Measurements from ENCODE around the gene EML6.

The EML6 gene

DNA sequence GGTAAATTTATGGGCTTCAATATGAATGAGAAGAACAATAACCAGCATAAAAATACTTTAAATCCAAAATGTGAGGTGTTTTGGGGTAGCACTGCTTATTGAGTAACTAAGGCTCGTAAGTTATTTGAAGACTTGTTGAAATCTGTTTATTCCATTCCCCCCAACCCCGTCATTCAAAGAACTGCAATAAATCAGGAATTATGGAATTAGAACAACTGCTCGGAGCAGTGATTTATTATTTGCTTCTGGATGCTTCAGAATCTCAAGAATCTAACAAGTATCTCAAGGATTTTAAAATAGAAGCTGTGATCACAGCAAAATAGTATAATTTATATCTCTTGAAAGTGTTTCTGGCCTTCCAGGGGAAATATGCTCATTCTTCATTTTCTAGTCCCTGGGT is 86.8 kb downstream of the EML6 start:
- Histone ChIP-seq H3K27me3 (ENCODE audit: low read depth, low read length) (peaks cover 5% of the 10 kb centered on the region), H3K27ac (ENCODE audit: low read length) (no peak overlapping the region), H3K36me3 (replicated peaks; ENCODE audit: low read depth, low read length) (no peaks in the 10 kb centered on the region), H3K4me1 (ENCODE audit: low read length) (no peaks in the 10 kb centered on the region), H3K79me2 (ENCODE audit: low read length) (no peaks in the 10 kb centered on the region), H3K4me2 (ENCODE audit: low read length) (no peak overlapping the region), H4K20me1 (ENCODE audit: insufficient read depth, low read length) (no peaks in the 10 kb centered on the region), H3K9me3 (ENCODE audit: insufficient read depth, low read length) (no peaks in the 10 kb centered on the region), H3K4me3 (ENCODE audit: low read length) (no peak overlapping the region), H3K9ac (ENCODE audit: low read length) (no peak overlapping the region), H2AFZ (ENCODE audit: low read depth, low read length) (no peak overlapping the region)
- TF ChIP-seq, protein P1, sequence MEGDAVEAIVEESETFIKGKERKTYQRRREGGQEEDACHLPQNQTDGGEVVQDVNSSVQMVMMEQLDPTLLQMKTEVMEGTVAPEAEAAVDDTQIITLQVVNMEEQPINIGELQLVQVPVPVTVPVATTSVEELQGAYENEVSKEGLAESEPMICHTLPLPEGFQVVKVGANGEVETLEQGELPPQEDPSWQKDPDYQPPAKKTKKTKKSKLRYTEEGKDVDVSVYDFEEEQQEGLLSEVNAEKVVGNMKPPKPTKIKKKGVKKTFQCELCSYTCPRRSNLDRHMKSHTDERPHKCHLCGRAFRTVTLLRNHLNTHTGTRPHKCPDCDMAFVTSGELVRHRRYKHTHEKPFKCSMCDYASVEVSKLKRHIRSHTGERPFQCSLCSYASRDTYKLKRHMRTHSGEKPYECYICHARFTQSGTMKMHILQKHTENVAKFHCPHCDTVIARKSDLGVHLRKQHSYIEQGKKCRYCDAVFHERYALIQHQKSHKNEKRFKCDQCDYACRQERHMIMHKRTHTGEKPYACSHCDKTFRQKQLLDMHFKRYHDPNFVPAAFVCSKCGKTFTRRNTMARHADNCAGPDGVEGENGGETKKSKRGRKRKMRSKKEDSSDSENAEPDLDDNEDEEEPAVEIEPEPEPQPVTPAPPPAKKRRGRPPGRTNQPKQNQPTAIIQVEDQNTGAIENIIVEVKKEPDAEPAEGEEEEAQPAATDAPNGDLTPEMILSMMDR (IDR thresholded peaks at IDR 0.05; ENCODE audit: low read depth, low read length), result no peak
- no peak for TF ChIP-seq EZH2phosphoT487 (IDR thresholded peaks at IDR 0.05; ENCODE audit: low read depth)

DNA sequence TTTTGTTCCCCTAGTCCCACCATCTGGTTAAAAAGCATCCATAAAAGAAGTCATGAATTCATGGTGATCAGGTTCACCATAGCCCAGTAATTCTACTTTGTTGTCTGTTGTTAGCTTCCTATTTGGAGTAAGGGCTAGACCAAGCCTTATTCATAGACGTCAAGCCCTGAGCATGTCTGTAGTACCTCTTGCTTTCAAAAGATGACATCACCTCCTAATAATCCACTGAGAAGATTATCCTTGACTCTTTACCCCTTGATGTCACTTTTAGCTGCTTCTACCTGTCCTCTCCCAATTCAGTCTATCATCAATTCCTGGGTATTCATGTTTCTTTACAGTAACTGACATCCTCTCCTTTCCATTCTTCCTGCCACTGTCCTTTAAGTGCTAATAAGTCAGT is 90.1 kb downstream of the EML6 start:
- Histone ChIP-seq H4K20me1 (ENCODE audit: insufficient read depth, low read length) (no peaks in the 10 kb centered on the region), H2AFZ (ENCODE audit: low read depth, low read length) (no peak overlapping the region), H3K4me2 (ENCODE audit: low read length) (no peak overlapping the region), H3K9ac (ENCODE audit: low read length) (no peak overlapping the region), H3K27ac (ENCODE audit: low read length) (no peak overlapping the region), H3K27me3 (ENCODE audit: low read depth, low read length) (peaks cover 5% of the 10 kb centered on the region), H3K9me3 (ENCODE audit: insufficient read depth, low read length) (no peaks in the 10 kb centered on the region), H3K4me1 (ENCODE audit: low read length) (no peaks in the 10 kb centered on the region), H3K4me3 (ENCODE audit: low read length) (no peak overlapping the region), H3K79me2 (ENCODE audit: low read length) (no peaks in the 10 kb centered on the region), H3K36me3 (replicated peaks; ENCODE audit: low read depth, low read length) (no peaks in the 10 kb centered on the region)
- TF ChIP-seq, protein P1 (IDR thresholded peaks at IDR 0.05; ENCODE audit: low read depth, low read length), result no peak
- TF ChIP-seq EZH2phosphoT487 (IDR thresholded peaks at IDR 0.05; ENCODE audit: low read depth), result no peak

DNA sequence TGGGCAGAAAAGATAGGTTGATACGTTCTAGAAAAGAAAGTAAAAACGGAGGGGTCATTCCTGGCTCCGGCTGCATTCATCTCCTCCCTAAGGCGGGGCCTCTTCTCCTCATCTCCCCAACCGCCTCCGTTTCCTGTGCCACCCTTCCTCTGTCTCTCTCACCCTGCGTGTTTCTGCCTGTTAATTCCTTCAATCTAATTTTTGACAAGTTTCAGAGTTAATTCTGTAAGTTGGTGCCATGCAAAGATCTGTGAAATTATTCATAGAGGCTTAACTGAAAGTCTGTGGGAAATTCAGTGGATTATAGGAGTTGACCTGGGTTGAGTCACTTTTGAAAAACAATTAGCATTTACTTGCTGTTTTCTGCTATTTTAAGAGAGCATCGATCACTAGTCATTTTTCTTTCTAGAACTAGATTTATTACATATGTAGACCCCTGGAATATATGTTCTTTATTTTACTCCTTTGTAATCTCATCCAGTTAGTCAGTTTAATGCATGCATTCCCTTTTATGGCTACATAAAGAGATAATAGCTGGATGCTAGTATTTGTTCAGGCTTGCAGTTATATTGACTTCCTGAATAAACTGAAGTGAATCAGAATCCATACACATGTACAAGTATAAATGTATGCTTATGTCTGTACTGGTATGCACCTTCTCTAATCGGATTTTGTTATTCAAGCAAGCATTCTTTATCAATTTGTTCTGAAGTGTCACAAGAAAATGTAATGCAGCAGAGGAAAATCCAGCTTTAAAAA is 91.1 kb downstream of the EML6 start:
- Histone ChIP-seq H4K20me1 (ENCODE audit: insufficient read depth, low read length) (no peaks in the 10 kb centered on the region), H3K36me3 (replicated peaks; ENCODE audit: low read depth, low read length) (no peaks in the 10 kb centered on the region), H3K4me1 (ENCODE audit: low read length) (no peaks in the 10 kb centered on the region), H3K27ac (ENCODE audit: low read length) (no peak overlapping the region), H3K4me2 (ENCODE audit: low read length) (no peak overlapping the region), H3K4me3 (ENCODE audit: low read length) (no peak overlapping the region), H3K79me2 (ENCODE audit: low read length) (no peaks in the 10 kb centered on the region), H2AFZ (ENCODE audit: low read depth, low read length) (no peak overlapping the region), H3K9ac (ENCODE audit: low read length) (no peak overlapping the region), H3K9me3 (ENCODE audit: insufficient read depth, low read length) (no peaks in the 10 kb centered on the region), H3K27me3 (ENCODE audit: low read depth, low read length) (no peaks in the 10 kb centered on the region; the same call in 1 of the 2 replicates)
- no peak for TF ChIP-seq EZH2phosphoT487 (IDR thresholded peaks at IDR 0.05; ENCODE audit: low read depth)
- TF ChIP-seq, protein P1 (IDR thresholded peaks at IDR 0.05; ENCODE audit: low read depth, low read length), result no peak

DNA sequence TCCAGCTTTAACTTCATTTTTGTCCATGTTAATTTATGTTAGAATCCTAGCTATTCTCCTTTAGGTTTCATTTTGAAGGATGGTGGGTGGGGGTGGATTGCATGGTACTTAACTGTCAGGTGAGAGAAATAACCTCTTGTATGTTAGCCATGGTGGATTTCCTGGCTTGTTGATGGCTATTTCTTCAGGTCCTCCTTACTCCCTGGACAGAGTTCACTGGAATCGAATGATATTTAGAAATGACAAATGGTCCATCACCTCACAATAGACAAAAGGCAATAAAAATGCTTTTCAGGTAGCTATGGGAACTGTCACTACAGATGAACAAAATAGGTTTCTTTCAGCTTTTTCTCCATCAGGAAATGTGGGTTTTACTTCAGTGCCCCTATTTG is 91.7 kb downstream of the EML6 start:
- no peak overlapping the region for H3K9ac ChIP-seq (ENCODE audit: low read length)
- no peak overlapping the region for H3K4me3 ChIP-seq (ENCODE audit: low read length)
- H3K4me1 ChIP-seq (ENCODE audit: low read length), result no peaks in the 10 kb centered on the region
- no peak overlapping the region for H3K27ac ChIP-seq (ENCODE audit: low read length)
- TF ChIP-seq EZH2phosphoT487 (IDR thresholded peaks at IDR 0.05; ENCODE audit: low read depth), result no peak
- TF ChIP-seq, protein P1 (IDR thresholded peaks at IDR 0.05; ENCODE audit: low read depth, low read length), result no peak
- no peaks in the 10 kb centered on the region for H3K79me2 ChIP-seq (ENCODE audit: low read length)
- H3K27me3 ChIP-seq (ENCODE audit: low read depth, low read length), result no peaks in the 10 kb centered on the region; the same call in 1 of the 2 replicates
- no peaks in the 10 kb centered on the region for H3K36me3 ChIP-seq (replicated peaks; ENCODE audit: low read depth, low read length)
- no peaks in the 10 kb centered on the region for H3K9me3 ChIP-seq (ENCODE audit: insufficient read depth, low read length)
- no peaks in the 10 kb centered on the region for H4K20me1 ChIP-seq (ENCODE audit: insufficient read depth, low read length)
- H3K4me2 ChIP-seq (ENCODE audit: low read length), result no peak overlapping the region
- no peak overlapping the region for H2AFZ ChIP-seq (ENCODE audit: low read depth, low read length)
